GM12872 (cell line): ENCODE measurements around the gene FAM53B.

Source experiments
- CTCF ChIP-seq: IDR thresholded peaks from 3 replicates; pipeline ENCODE4 v1.5.1; 2011; ENCODE audit warnings: low read depth, mild to moderate bottlenecking, low read length, moderate library complexity; ENCODE audit not compliant: insufficient read depth

Gene FAM53B

GRCh38 chr10:124728830-124729661 is 15.1 kb downstream of the FAM53B start:
- no peak for TF ChIP-seq CTCF

GRCh38 chr10:124728071-124728829 is 15.9 kb downstream of the FAM53B start:
- no peak for TF ChIP-seq CTCF

- TF ChIP-seq CTCF: no peak
These were observed 16.7 kb downstream of the FAM53B start for GRCh38 chr10:124727361-124727960.

- TF ChIP-seq CTCF: no peak
These were observed 18.4 kb downstream of the FAM53B start for GRCh38 chr10:124725791-124726190.

GRCh38 chr10:124725171-124725631 is 19.0 kb downstream of the FAM53B start:
- TF ChIP-seq CTCF: no peak

GRCh38 chr10:124724279-124725027 is 19.7 kb downstream of the FAM53B start:
- TF ChIP-seq CTCF: no peak
